OCI-M1 (cell line): Measurements from ENCODE around the gene ST8SIA6.
A peak's percentile ranks its signal among the peaks of the same experiment; 100 is the strongest.
"Not testable (repeated sequence)": the region's sequence is repeated elsewhere in the genome, so short reads cannot be mapped to it uniquely, and the experiment has no call there.

ENCODE experiments used
- DNase-seq: peaks from one replicate; lab custom pipeline; 2025; lab: John Stamatoyannopoulos, UW

Gene ST8SIA6

GRCh38 chr10:17427201-17427600, 27.2 kb downstream of the ST8SIA6 start:
- no peak for DNase-seq

GRCh38 chr10:17426263-17426750, 28.1 kb downstream of the ST8SIA6 start:
- DNase-seq, result no peak

- peak; percentile 97 for DNase-seq
Observed at GRCh38 chr10:17425584-17426262, 28.7 kb downstream of the ST8SIA6 start.

GRCh38 chr10:17423632-17424186, 30.7 kb downstream of the ST8SIA6 start:
- DNase-seq, result peak; percentile 84

GRCh38 chr10:17422931-17423330, 31.5 kb downstream of the ST8SIA6 start:
- no peak for DNase-seq

GRCh38 chr10:17418249-17418648, 36.1 kb downstream of the ST8SIA6 start:
- DNase-seq, result no peak

GRCh38 chr10:17416442-17417211, 37.8 kb downstream of the ST8SIA6 start:
- no peak for DNase-seq

GRCh38 chr10:17415046-17415658, 39.2 kb downstream of the ST8SIA6 start:
- DNase-seq, result no peak

GRCh38 chr10:17414484-17414883, 39.9 kb downstream of the ST8SIA6 start:
- no peak for DNase-seq

GRCh38 chr10:17413876-17414275, 40.5 kb downstream of the ST8SIA6 start:
- no peak for DNase-seq

- peak; percentile 73 for DNase-seq
Observed at GRCh38 chr10:17412323-17412722, 42.1 kb downstream of the ST8SIA6 start.

GRCh38 chr10:17410907-17411306, 43.5 kb downstream of the ST8SIA6 start:
- no peak for DNase-seq

GRCh38 chr10:17409170-17409733, 45.1 kb downstream of the ST8SIA6 start:
- peak; percentile 83 for DNase-seq

- DNase-seq, result no peak
Observed at GRCh38 chr10:17407047-17407446, 47.3 kb downstream of the ST8SIA6 start.

- DNase-seq, result no peak
Observed at GRCh38 chr10:17406036-17406834, 48.2 kb downstream of the ST8SIA6 start.

GRCh38 chr10:17403161-17403560, 51.2 kb downstream of the ST8SIA6 start:
- DNase-seq, result no peak

- not testable (repeated sequence) for DNase-seq
Observed at GRCh38 chr10:17402040-17402439, 52.4 kb downstream of the ST8SIA6 start.

GRCh38 chr10:17396004-17396403, 58.4 kb downstream of the ST8SIA6 start:
- DNase-seq, result no peak

- DNase-seq, result peak; percentile 43
Observed at GRCh38 chr10:17394854-17395253, 59.5 kb downstream of the ST8SIA6 start.

- DNase-seq, result no peak
Observed at GRCh38 chr10:17387861-17388503, 66.4 kb downstream of the ST8SIA6 start.

- DNase-seq, result no peak
Observed at GRCh38 chr10:17386616-17387075, 67.7 kb downstream of the ST8SIA6 start.
